Right lobe of liver (tissue), 4 donors: ENCODE results near the gene WDFY4.

Experiments
- CTCF ChIP-seq, 4 donors: fragments of 200-600 bp in 3 of 4; fragments of 450-650 bp in 1 of 4; IDR thresholded peaks; one replicate each; pipeline versions ENCODE4 v1.5.1 to v1.8.0; 2016 to 2022; ENCODE audit warnings: antibody characterized with exemption in 4 of 4, mild to moderate bottlenecking in 2 of 4
- POLR2A ChIP-seq: fragments of 450-650 bp; IDR thresholded peaks from one replicate; pipeline ENCODE4 v1.6.1; 2017; ENCODE audit warnings: antibody characterized with exemption, mild to moderate bottlenecking
- donor health status: DM: no; HTN: no; CAD: no.
- donor health status: DM: no; HTN: no; CAD: no.
- donor health status: DM: no; HTN: yes; CAD: no.

GRCh38 chr10:48811461-48811860 lies 126.8 kb downstream of the WDFY4 start:
- TF ChIP-seq CTCF (IDR thresholded peaks at IDR 0.05) (no peak), POLR2A (no peak)
